T-helper 22 cell (primary cell): ENCODE data around the gene UBTD1.

ENCODE experiments used
- DNase-seq: peaks from one replicate; pipeline ENCODE4 v3.0.0-alpha.2; 2020; ENCODE audit warnings: low read depth

Gene UBTD1

GRCh38 chr10:97584798-97585438 lies 86.2 kb downstream of the UBTD1 start:
- DNase-seq, result no peak

- no peak for DNase-seq
Observed at GRCh38 chr10:97585439-97585811, 86.7 kb downstream of the UBTD1 start.

- DNase-seq, result no peak
Observed at GRCh38 chr10:97587183-97587582, 88.5 kb downstream of the UBTD1 start.

- DNase-seq, result no peak
Observed at GRCh38 chr10:97589479-97589878, 90.8 kb downstream of the UBTD1 start, which contains the start of gene C10orf62. C10orf62 (plus strand) TSS chr10:97589721; CDS start chr10:97589898, 177 bp downstream.

GRCh38 chr10:97590082-97590747 lies 91.5 kb downstream of the UBTD1 start:
- no peak for DNase-seq

- no peak for DNase-seq
Observed at GRCh38 chr10:97590748-97591495, 92.2 kb downstream of the UBTD1 start.

- no peak for DNase-seq
Observed at GRCh38 chr10:97593421-97593820, 94.7 kb downstream of the UBTD1 start.

- no peak for DNase-seq
Observed at GRCh38 chr10:97596101-97597082, 97.7 kb downstream of the UBTD1 start.

- DNase-seq, result no peak
Observed at GRCh38 chr10:97597778-97598177, 99.1 kb downstream of the UBTD1 start.

- DNase-seq, result no peak
Observed at GRCh38 chr10:97598407-97599271, 99.9 kb downstream of the UBTD1 start.

GRCh38 chr10:97599272-97599619 lies 100.5 kb downstream of the UBTD1 start:
- DNase-seq, result no peak

GRCh38 chr10:97600616-97601015 lies 101.9 kb downstream of the UBTD1 start:
- DNase-seq, result no peak

- no peak for DNase-seq
Observed at GRCh38 chr10:97601268-97602215, 102.8 kb downstream of the UBTD1 start.

- DNase-seq, result no peak
Observed at GRCh38 chr10:97607095-97607636, 108.4 kb downstream of the UBTD1 start.

- DNase-seq, result no peak
Observed at GRCh38 chr10:97608991-97609561, 110.4 kb downstream of the UBTD1 start.

GRCh38 chr10:97611473-97611872 lies 112.7 kb downstream of the UBTD1 start:
- no peak for DNase-seq

- DNase-seq, result no peak
Observed at GRCh38 chr10:97612386-97612785, 113.7 kb downstream of the UBTD1 start.

- DNase-seq, result no peak
Observed at GRCh38 chr10:97618285-97618684, 119.6 kb downstream of the UBTD1 start.

GRCh38 chr10:97618733-97619132 lies 120.0 kb downstream of the UBTD1 start:
- DNase-seq, result no peak
